T-helper 2 cell treated with Interferon-gamma antibody and Interleukin-4, amounts not matched to agents 100 ng/mL and 5 ng/mL, for 36 hours (primary cell): ENCODE measurements around the gene RIOK2. TPM values are rescaled to one million over a fixed set of nuclear protein-coding genes. Genes with fewer than 3 reads are reported as not detected.

Experiments
- intact Hi-C: fragments of 100-400 bp; cut with micrococcal nuclease; formaldehyde crosslinking; loops from one replicate; pipeline ENCODE4 v1.15.1; 2023
- total RNA-seq: library from RNA; stranded (reverse); gene quantifications from 2 replicates; pipeline ENCODE4 v1.2.3, GENCODE V29; 2022

RIOK2 gene
- total RNA-seq, 1 donor from 2014 or later = 30.1 TPM

GRCh38 chr5:97131139-97131710 is 51.8 kb downstream of the RIOK2 start:
- intact Hi-C loops = no loop called here

- intact Hi-C loops = no loop called here
These were observed 55.3 kb downstream of the RIOK2 start for GRCh38 chr5:97127727-97128126.

DNA sequence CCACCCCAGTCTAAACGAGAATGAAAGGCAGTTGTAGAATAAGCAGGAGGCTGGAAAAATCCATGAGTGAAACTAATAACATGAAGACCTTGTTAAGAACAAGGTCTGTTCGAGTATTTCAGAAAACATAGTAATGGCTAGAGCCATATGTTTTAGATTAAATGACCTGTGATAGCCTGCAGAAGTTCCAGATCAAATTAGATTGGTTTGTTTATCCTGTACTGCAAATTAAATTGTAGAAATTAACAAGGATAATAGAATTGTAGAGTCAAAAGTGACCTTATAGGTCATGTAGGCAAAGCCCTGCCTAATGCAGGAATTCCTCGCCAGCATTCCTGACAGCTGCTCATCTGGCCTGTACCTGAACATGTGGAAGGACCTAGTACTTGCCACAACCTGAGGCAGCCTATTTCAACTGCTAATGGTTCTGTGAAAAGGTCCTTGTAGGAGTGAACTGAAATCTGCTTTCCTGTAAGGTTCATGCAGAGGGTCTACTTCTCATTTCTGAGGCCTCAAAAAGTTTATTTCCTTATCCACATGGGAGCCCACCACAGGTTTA is 57.8 kb downstream of the RIOK2 start:
- intact Hi-C loops = no loop called here

DNA sequence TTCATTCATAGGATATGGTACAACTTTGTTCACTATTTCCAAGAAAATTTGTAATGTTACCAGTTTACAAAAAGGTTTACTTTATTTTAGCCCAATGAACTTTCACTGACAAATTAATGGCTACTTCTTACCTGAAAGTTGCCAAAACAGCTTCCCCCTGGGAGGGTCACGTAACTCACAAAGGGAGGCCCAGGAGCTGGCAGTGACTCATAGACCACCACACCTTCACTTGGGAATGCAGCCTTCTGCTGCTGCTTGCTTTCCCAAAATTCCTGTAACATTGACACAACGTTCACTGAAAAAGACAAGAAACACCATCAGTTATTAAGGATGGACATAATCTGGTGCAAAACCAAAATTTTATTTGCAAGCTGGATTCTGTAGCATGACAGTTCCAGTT is 58.7 kb downstream of the RIOK2 start:
- intact Hi-C loops = no loop called here

DNA sequence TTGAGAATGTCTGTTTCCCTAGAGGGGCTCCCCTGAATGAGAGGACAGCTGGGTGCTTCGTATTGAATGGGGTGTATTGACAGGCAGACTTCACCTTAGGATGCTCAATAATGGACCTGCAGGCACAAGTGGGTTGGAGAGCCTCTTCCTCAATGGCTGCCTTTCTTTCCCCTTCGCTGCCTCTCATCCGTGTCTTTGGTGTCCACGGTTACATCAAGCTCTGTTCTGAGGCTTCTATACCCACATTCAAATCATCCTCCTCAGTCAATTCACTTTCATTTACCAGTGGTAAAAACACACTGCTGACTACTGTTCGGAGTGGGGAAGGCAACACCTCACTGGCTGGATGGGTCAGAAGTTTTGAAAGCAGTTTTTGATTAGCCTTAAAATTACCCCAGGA is 61.2 kb downstream of the RIOK2 start:
- intact Hi-C loops = no loop called here

DNA sequence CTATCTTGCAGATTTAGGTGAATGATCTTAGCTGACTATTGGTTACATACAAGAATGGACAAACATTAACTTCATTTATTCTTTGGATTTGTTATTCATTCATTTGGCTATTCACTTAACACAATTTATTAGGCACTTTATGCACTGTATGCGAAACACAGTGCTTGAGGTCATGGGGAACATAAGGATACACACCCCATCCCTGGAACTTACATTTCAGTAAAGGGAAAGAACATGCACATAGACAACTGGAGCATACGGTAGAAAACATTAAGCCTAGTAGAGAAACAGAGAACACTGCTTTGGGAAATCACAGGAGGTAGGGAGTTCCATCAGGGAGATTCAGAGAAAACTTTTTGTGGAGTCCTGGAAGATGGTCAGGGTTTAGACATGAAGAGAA is 62.9 kb downstream of the RIOK2 start:
- intact Hi-C loops = no loop called here

DNA sequence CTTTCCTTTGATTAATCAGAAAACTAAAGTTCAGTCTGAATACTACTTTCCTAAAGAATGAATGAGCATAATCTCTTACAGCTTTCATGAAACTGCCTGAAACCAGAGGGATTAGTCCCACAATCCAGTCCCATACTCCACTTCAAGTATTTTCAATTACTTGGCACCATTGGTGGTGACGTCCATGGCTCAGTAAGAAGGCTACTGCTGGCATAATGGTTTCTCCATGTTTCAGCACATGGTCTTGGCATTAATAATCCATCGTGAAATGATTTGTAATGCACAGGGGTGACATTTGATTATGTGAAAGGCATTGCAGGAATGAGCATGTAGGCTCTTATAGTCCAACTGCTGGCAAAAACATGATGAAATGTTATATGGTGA is 64.0 kb downstream of the RIOK2 start:
- intact Hi-C loops = no loop called here

DNA sequence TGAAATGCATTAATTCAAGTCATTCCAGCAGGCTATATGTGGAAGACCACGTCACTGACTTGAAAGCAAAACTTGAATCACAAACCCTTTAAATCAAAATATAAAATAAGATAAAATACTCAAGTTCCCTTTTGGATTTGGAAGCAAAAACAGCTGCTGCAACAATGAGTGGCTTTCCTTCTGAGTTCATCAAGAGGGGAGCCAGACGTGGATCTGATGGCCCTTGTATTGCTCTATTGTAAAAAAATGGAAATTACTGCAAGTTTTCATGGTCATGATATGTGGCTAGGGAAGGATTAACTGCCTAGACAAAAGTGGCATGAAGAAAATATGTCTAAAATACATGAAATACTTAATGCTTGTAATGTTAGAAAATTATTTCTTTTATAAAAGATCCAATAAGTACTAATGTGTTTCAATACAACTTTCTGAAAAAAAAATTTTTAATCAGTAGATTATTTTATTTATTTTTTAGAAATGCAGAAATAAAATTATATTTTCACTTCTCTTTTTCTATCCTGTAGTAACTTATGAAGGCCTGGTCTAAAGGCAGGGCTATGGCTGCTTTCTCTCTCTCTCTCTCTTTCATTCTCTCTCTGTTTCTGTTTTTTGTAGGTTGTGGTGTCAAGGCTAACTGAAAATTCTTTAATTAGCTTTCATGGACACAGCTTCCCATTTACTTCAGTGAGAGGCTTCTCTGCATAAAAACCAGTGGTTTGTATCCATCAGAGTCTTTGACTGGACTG is 64.6 kb downstream of the RIOK2 start:
- intact Hi-C loops = no loop called here

GRCh38 chr5:97115932-97116331 is 67.1 kb downstream of the RIOK2 start:
- intact Hi-C loops = no loop called here

DNA sequence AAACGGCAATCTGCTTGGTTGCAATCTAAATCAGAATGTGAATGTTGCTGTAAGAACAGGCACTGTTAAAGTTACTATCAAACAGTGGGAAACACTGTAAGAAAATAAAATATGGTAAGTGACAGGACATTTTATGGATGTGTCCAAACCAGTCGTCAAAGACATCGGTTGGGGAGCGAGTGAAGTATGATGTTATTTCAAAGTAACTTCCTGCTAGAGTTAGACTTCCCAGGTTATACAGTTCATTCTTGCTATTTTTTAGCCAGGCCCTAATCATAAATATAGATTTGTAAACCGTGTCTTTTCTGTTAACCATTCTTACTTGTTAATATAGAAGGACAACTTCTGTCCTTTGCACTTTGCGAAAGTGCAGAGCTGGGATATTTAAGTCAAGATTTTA is 70.8 kb downstream of the RIOK2 start:
- intact Hi-C loops = no loop called here

DNA sequence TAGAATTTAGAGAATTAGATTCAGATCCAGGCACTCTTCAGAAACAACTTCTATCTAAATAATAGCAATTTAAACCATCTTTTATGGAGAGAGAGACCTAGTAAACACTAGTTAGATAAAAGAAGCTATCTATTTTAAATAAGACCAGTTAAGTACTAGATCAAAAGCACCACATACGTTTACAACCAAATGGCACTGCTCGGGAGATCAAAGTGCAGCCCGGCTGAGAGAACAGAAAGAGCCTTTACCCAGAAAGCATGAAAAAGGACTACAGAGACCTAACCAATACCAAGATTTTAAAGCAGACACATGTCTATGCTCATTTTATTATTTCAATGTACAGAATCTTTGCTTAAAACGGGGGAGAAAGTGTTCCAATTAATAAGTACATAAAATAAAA is 71.4 kb downstream of the RIOK2 start:
- intact Hi-C loops = no loop called here

DNA sequence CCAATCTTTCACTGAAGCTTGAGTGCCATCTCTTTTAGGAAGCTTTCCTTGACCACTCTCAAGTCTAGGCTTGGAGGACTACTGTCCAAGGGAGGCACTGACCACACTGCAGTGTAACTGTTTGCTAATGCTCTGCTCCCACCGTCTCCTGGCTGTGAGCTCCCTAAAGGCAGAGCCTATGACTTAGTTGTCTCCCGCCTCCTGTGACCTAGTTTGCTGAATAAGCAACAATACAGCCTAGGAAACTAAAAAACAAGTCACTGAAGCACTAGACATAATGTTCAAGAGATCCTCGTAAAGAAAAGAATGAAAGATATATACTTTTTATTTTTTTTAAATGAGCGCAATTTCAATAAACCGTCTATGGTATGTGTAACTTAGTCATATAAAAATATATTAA is 72.0 kb downstream of the RIOK2 start:
- intact Hi-C loops = no loop called here

Other genes starting within 250 kb of the RIOK2 start
- gene LNPEP, start 247.2 kb downstream of the RIOK2 start, total RNA-seq = 68.6 and 72.4 TPM in 2 replicates
- gene LIX1, start 40.6 kb downstream of the RIOK2 start, total RNA-seq = not detected in 2 replicates